ENCODE measurements around the gene CCNT2. TPM values are rescaled to one million over a fixed set of nuclear protein-coding genes. Genes with fewer than 3 reads are reported as not detected.

CCNT2 gene
- polyA plus RNA-seq, 1 of the 3 experiments (the other 2 are of a cell fraction), result 5.3 TPM

DNA sequence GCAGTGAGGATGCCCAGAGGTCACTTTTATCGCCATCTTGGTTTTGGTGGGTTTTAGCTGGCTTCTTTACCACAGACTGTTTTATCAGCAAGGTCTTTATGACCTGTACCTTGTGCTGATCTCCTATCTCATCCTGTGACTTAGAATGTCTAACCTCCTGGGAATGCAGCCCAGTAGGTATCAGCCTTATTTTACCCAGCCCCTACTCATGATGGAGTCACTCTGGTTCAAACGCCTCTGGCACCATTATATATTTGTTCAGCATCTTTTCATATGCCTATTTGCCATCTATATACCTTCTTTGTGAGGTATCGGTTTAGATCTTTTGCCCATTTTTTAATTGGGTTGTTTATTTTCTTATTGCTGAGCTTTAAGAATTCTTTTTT, 7.2 kb upstream of the CCNT2 start (continued):
- no peak for TF ChIP-seq TAF1 (IDR thresholded peaks at IDR 0.05; ENCODE audit: borderline replicate concordance, low read depth, low read length)
- TF ChIP-seq EP300 (IDR thresholded peaks at IDR 0.05; ENCODE audit: borderline replicate concordance in 1 of 2, low read depth in 1 of 2, low read length in 1 of 2), result no peak

DNA sequence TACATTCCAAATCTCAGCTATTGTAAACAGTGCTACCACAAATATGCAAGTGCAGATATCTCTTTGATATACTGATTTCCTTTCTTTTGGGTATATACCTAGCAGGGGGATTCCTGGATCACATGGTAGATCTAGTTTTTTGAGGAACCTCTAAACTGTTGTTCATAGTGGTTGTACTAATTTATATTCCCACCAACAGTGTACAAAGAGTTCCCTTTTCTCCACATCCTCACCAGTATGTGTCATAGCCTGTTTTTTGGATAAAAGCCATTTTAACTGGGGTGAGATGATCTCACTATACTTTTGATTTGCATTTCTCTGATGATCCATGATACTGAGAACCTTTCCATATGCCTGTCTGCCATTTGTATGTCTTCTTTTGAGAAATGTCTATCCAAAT, 6.3 kb upstream of the CCNT2 start:
- H3K9me3 ChIP-seq, result no peaks in the 10 kb centered on the region
- H3K4me2 ChIP-seq, result no peak overlapping the region
- no peak overlapping the region for H3K4me3 ChIP-seq (ENCODE audit: low read depth in 2 of 2, low read length in 1 of 2)
- ChIA-PET POLR2A (no interaction called here), CTCF (interaction anchor here (1.2 kb wide), 1 partner anchor 11 kb away, joined by 5 read pairs; no protein-coding TSS in a partner anchor)
- no peak overlapping the region for H2AFZ ChIP-seq (ENCODE audit: low read depth)
- peaks cover 10% of the 10 kb centered on the region for H3F3A ChIP-seq (replicated peaks; ENCODE audit: insufficient read depth)
- no peaks in the 10 kb centered on the region for H3K36me3 ChIP-seq (replicated peaks in 1 of 2; ENCODE audit: control insufficient read depth in 1 of 2, insufficient read depth in 2 of 2, low read length in 1 of 2)
- no peaks in the 10 kb centered on the region for H3K27me3 ChIP-seq (ENCODE audit: insufficient read depth)
- H3K4me1 ChIP-seq (ENCODE audit: control insufficient read depth in 1 of 2, insufficient read depth in 2 of 2, low read depth in 1 of 2, low read length in 1 of 2), result no peaks in the 10 kb centered on the region; a peak in 1 of 4 replicates
- DNase-seq, result no peak
- no peaks in the 10 kb centered on the region for H4K20me1 ChIP-seq (ENCODE audit: insufficient read depth)
- no peaks in the 10 kb centered on the region for H3K79me2 ChIP-seq (ENCODE audit: insufficient read depth)
- H3K27ac ChIP-seq (ENCODE audit: low read depth in 2 of 2, low read length in 1 of 2), result peak overlapping the region in 1 of 2 experiments; percentile 3; a peak in 1 of 4 replicates
- no peaks in the 10 kb centered on the region for H3K9me2 ChIP-seq
- no peak for TF ChIP-seq NFIC (IDR thresholded peaks at IDR 0.05; ENCODE audit: borderline replicate concordance)
- no peak for TF ChIP-seq NRF1 (IDR thresholded peaks at IDR 0.05; ENCODE audit: low read depth, low read length)
- no peak for TF ChIP-seq MXI1 (IDR thresholded peaks at IDR 0.05; ENCODE audit: low read depth, low read length)
- no peak for TF ChIP-seq TCF12 (IDR thresholded peaks at IDR 0.05)
- no peak for TF ChIP-seq RAD21 (IDR thresholded peaks at IDR 0.05; ENCODE audit: low read length)
- TF ChIP-seq CHD2 (IDR thresholded peaks at IDR 0.05; ENCODE audit: low read length, partially characterized antibody), result no peak
- no peak for TF ChIP-seq ELF1 (IDR thresholded peaks at IDR 0.05)
- no peak overlapping the region for H3K9ac ChIP-seq

DNA sequence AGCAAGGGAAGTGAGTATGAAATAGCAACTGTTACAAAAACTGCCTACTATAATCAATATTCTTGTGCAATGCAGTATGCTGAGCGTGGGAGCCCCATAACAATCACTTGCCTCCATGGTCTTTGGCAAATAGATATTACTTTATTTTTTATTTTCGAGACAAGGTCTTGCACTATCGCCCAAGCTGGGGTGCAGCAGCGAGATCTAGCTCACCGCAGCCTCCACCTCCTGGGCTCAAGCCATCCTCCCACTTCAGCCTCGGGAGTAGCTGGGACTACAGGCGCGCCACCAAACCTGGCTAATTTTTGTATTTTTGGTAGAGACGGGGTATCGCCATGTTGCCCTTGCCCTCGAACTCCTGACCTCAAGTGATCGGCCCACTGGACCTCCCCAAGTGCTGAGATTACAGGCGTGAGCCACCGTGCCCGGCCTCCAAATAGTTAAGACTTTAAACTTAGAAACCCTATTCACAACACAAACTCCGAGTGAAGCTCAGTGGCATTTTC, 1.2 kb upstream of the CCNT2 start:
- no peaks in the 10 kb centered on the region for H3K9me2 ChIP-seq
- H3F3A ChIP-seq (replicated peaks; ENCODE audit: insufficient read depth), result peaks cover 10% of the 10 kb centered on the region
- peaks cover 6 to 12% of the 10 kb centered on the region in 2 experiments; a peak in 2 of 4 replicates for H3K4me1 ChIP-seq (ENCODE audit: control insufficient read depth in 1 of 2, insufficient read depth in 2 of 2, low read depth in 1 of 2, low read length in 1 of 2)
- H4K20me1 ChIP-seq (ENCODE audit: insufficient read depth), result peaks cover 31% of the 10 kb centered on the region
- H3K36me3 ChIP-seq (replicated peaks in 1 of 2; ENCODE audit: control insufficient read depth in 1 of 2, insufficient read depth in 2 of 2, low read length in 1 of 2), result peaks cover 4 to 14% of the 10 kb centered on the region in 2 experiments
- TF ChIP-seq GABPA (IDR thresholded peaks at IDR 0.05; ENCODE audit: low read depth), result no peak
- TF ChIP-seq GATA2 (CRISPR knock-in tag; IDR thresholded peaks at IDR 0.05), result no peak
- no peak for TF ChIP-seq RCOR1 (IDR thresholded peaks at IDR 0.05; ENCODE audit: low read length)
- TF ChIP-seq JUND (IDR thresholded peaks at IDR 0.05), result no peak
- peak overlapping the region; percentile 97 for H2AFZ ChIP-seq (ENCODE audit: low read depth)
- H3K9me3 ChIP-seq, result no peaks in the 10 kb centered on the region
- DNase-seq, result no peak
- ChIA-PET CTCF (interaction anchor here (0.9 to 2.4 kb wide), 4 partner anchors 10 to 466 kb away, joined by 3 to 6 read pairs (median 3); no protein-coding TSS in a partner anchor), POLR2A (interaction anchor here (0.9 to 1.3 kb wide), 3 partner anchors 8 to 825 kb away, joined by 3 to 4 read pairs (median 3); no protein-coding TSS in a partner anchor)
- H3K27ac ChIP-seq (ENCODE audit: low read depth in 2 of 2, low read length in 1 of 2), result peak overlapping the region; percentile 96 to 97
- WGBS (ENCODE audit: low lambda C conversion rate), result 22% methylated on average over 16 of the region's 16 CpGs
- peaks cover 36% of the 10 kb centered on the region for H3K79me2 ChIP-seq (ENCODE audit: insufficient read depth)
- no peaks in the 10 kb centered on the region for H3K27me3 ChIP-seq (ENCODE audit: insufficient read depth)
- peak overlapping the region; percentile 74 to 82 for H3K4me3 ChIP-seq (ENCODE audit: low read depth in 2 of 2, low read length in 1 of 2)
- H3K4me2 ChIP-seq, result peak overlapping the region; percentile 81
- H3K9ac ChIP-seq, result peak overlapping the region; percentile 99
